GM23338 (cell line): ENCODE results near the gene PXT1. TPM values are rescaled to one million over a fixed set of nuclear protein-coding genes. Genes with fewer than 3 reads are reported as not detected.

Source experiments
- ATAC-seq: fragments of 200-7000 bp; cut with Tn5 transposase; 3 replicates; pipeline ENCODE4 v1.9.1; 2020
- DNase-seq: peaks from one replicate; pipeline ENCODE4 v3.0.0-alpha.2; 2015; ENCODE audit warnings: low spot score
- H2AFZ ChIP-seq: fragments of 200-600 bp; sonication (generic); 2 replicates; pipeline ENCODE4 v1.8.0; 2016; ENCODE audit warnings: antibody characterized with exemption, mild to moderate bottlenecking, moderate library complexity
- H3F3A ChIP-seq: fragments of 200-600 bp; sonication (generic); replicated peaks from 2 replicates; pipeline ENCODE4 v1.8.0; 2017; ENCODE audit warnings: antibody characterized with exemption, mixed run types, low read depth
- H3K27ac ChIP-seq: fragments of 200-600 bp; sonication (generic); 2 replicates; pipeline ENCODE4 v1.6.1; 2016; ENCODE audit warnings: low read depth
- H3K27me3 ChIP-seq: fragments of 200-600 bp; sonication (generic); 2 replicates; pipeline ENCODE4 v1.8.0; 2016; ENCODE audit warnings: mild to moderate bottlenecking, mixed run types, moderate library complexity; ENCODE audit not compliant: insufficient read depth
- H3K36me3 ChIP-seq: fragments of 200-600 bp; sonication (generic); 2 replicates; pipeline ENCODE4 v1.8.0; 2016; ENCODE audit warnings: mild to moderate bottlenecking; ENCODE audit not compliant: insufficient read depth
- H3K4me1 ChIP-seq: fragments of 200-600 bp; sonication (generic); 2 replicates; pipeline ENCODE4 v1.8.0; 2016; ENCODE audit warnings: mild to moderate bottlenecking, moderate library complexity; ENCODE audit not compliant: insufficient read depth
- H3K4me2 ChIP-seq: fragments of 200-600 bp; sonication (generic); 2 replicates; pipeline ENCODE4 v1.7.1; 2017; ENCODE audit warnings: mixed run types
- H3K4me3 ChIP-seq: fragments of 200-600 bp; sonication (generic); 2 replicates; pipeline ENCODE4 v1.6.1; 2016; ENCODE audit warnings: mixed run types
- H3K79me2 ChIP-seq: fragments of 200-600 bp; sonication (generic); replicated peaks from 2 replicates; pipeline ENCODE4 v1.8.0; 2017; ENCODE audit warnings: mild to moderate bottlenecking; ENCODE audit not compliant: insufficient read depth
- H3K9me2 ChIP-seq: fragments of 200-600 bp; sonication (generic); 2 replicates; pipeline ENCODE4 v1.8.0; 2017; ENCODE audit not compliant: insufficient read depth
- H4K20me1 ChIP-seq: fragments of 200-600 bp; sonication (generic); replicated peaks from 2 replicates; pipeline ENCODE4 v1.8.0; 2017; ENCODE audit warnings: mild to moderate bottlenecking; ENCODE audit not compliant: insufficient read depth
- H3K27ac Mint-ChIP-seq: 2 replicates; pipeline ENCODE4 v1.8.0; 2020; ENCODE audit warnings: inconsistent platforms, mild to moderate bottlenecking, moderate library complexity, mixed read lengths
- H3K27me3 Mint-ChIP-seq: 3 replicates; pipeline ENCODE4 v1.8.0; 2022; ENCODE audit warnings: low read depth, mild to moderate bottlenecking, moderate library complexity, mixed read lengths, inconsistent platforms; ENCODE audit not compliant: insufficient read depth, poor library complexity
- H3K36me3 Mint-ChIP-seq: 3 replicates; pipeline ENCODE4 v1.8.0; 2021; ENCODE audit warnings: low read depth, mild to moderate bottlenecking, inconsistent platforms, moderate library complexity, mixed read lengths
- H3K4me1 Mint-ChIP-seq: 3 replicates; pipeline ENCODE4 v1.8.0; 2020; ENCODE audit warnings: mild to moderate bottlenecking, inconsistent platforms, mixed read lengths
- H3K4me3 Mint-ChIP-seq: 3 replicates; pipeline ENCODE4 v1.8.0; 2021; ENCODE audit warnings: moderate library complexity, mild to moderate bottlenecking, inconsistent platforms, mixed read lengths
- H3K9me3 Mint-ChIP-seq: 3 replicates; pipeline ENCODE4 v1.8.0; 2020; ENCODE audit warnings: moderate library complexity, mild to moderate bottlenecking, inconsistent platforms, mixed read lengths
- CREB1 ChIP-seq: fragments of 250-450 bp; sonication (Bioruptor Pico); IDR thresholded peaks from 2 replicates; pipeline ENCODE4 v1.5.0; 2020; ENCODE audit warnings: low read depth, mild to moderate bottlenecking, moderate library complexity
- NANOG ChIP-seq: IDR thresholded peaks from 2 replicates; pipeline ENCODE4 v1.6.1; 2016; ENCODE audit warnings: antibody characterized with exemption, borderline replicate concordance
- polyA plus RNA-seq: library from polyadenylated mRNA; unstranded; fragments of >200 nt; fragmentation: Nextera tagmentation; extraction: Ambion mirVana; gene quantifications from 2 replicates; pipeline ENCODE4 v1.2.1, GENCODE V29; 2016
- total RNA-seq: library from RNA; depleted of rRNA; stranded (reverse); fragments of >200 nt; shearing (Covaris generic); gene quantifications from 2 replicates; pipeline ENCODE4 v1.2.3, GENCODE V29; 2014
- TF ChIP-seq, protein P1 (sequence below): fragments of 250-450 bp; sonication (Bioruptor Pico); IDR thresholded peaks from 2 replicates; pipeline ENCODE4 v1.5.0; 2020; ENCODE audit warnings: mild to moderate bottlenecking, moderate library complexity
- TF ChIP-seq, protein P2 (sequence below), 2 experiments: fragments of 200-600 bp in 1 of 2; sonication (generic) in 1 of 2; conservative IDR thresholded peaks; 2 replicates each; pipeline versions ENCODE4 v1.5.1 to v1.6.1; 2016 to 2017; ENCODE audit warnings: antibody characterized with exemption in 2 of 2, low read depth in 2 of 2, mild to moderate bottlenecking in 2 of 2, moderate library complexity in 1 of 2

PXT1 gene
- total and polyA plus RNA-seq, 2 experiments from 2014 or later: 0.14 TPM; not detected in 1

DNA sequence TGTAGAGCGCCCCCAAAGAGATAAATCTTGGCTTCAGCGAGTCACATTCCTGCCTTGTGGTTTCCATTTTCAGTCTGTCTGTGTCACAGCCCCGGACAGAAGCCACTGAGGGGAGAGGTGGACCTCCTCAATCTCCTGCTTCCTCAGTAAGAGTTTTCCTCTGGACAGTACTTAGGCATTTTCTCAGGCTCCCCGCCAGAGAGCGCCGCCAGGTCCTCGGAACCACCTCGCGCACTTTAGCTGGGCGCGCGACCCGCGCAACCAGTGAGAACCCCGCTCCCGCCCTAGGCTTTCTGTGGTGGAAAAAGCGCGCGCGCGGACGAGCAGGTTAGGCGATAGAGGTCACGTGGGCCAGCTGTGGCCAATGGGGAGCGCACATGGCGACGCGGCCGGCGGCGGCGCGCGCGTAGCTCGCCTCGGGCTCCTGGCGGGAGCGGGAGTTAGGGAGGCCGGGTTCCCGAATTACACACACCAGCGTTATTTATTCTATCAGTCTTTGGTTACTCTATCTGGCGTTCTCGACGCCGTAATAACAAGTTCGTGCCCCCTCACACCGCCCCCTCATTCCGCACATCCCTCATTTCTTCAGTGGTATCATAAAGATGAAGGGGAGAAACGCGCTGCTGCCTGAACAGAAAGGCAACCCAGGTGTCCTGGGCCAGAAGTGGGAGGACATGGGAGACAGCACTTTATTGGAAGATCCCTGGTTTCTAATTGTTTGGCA lies 19.4 kb downstream of the PXT1 start (continued):
- TF ChIP-seq, protein P1, sequence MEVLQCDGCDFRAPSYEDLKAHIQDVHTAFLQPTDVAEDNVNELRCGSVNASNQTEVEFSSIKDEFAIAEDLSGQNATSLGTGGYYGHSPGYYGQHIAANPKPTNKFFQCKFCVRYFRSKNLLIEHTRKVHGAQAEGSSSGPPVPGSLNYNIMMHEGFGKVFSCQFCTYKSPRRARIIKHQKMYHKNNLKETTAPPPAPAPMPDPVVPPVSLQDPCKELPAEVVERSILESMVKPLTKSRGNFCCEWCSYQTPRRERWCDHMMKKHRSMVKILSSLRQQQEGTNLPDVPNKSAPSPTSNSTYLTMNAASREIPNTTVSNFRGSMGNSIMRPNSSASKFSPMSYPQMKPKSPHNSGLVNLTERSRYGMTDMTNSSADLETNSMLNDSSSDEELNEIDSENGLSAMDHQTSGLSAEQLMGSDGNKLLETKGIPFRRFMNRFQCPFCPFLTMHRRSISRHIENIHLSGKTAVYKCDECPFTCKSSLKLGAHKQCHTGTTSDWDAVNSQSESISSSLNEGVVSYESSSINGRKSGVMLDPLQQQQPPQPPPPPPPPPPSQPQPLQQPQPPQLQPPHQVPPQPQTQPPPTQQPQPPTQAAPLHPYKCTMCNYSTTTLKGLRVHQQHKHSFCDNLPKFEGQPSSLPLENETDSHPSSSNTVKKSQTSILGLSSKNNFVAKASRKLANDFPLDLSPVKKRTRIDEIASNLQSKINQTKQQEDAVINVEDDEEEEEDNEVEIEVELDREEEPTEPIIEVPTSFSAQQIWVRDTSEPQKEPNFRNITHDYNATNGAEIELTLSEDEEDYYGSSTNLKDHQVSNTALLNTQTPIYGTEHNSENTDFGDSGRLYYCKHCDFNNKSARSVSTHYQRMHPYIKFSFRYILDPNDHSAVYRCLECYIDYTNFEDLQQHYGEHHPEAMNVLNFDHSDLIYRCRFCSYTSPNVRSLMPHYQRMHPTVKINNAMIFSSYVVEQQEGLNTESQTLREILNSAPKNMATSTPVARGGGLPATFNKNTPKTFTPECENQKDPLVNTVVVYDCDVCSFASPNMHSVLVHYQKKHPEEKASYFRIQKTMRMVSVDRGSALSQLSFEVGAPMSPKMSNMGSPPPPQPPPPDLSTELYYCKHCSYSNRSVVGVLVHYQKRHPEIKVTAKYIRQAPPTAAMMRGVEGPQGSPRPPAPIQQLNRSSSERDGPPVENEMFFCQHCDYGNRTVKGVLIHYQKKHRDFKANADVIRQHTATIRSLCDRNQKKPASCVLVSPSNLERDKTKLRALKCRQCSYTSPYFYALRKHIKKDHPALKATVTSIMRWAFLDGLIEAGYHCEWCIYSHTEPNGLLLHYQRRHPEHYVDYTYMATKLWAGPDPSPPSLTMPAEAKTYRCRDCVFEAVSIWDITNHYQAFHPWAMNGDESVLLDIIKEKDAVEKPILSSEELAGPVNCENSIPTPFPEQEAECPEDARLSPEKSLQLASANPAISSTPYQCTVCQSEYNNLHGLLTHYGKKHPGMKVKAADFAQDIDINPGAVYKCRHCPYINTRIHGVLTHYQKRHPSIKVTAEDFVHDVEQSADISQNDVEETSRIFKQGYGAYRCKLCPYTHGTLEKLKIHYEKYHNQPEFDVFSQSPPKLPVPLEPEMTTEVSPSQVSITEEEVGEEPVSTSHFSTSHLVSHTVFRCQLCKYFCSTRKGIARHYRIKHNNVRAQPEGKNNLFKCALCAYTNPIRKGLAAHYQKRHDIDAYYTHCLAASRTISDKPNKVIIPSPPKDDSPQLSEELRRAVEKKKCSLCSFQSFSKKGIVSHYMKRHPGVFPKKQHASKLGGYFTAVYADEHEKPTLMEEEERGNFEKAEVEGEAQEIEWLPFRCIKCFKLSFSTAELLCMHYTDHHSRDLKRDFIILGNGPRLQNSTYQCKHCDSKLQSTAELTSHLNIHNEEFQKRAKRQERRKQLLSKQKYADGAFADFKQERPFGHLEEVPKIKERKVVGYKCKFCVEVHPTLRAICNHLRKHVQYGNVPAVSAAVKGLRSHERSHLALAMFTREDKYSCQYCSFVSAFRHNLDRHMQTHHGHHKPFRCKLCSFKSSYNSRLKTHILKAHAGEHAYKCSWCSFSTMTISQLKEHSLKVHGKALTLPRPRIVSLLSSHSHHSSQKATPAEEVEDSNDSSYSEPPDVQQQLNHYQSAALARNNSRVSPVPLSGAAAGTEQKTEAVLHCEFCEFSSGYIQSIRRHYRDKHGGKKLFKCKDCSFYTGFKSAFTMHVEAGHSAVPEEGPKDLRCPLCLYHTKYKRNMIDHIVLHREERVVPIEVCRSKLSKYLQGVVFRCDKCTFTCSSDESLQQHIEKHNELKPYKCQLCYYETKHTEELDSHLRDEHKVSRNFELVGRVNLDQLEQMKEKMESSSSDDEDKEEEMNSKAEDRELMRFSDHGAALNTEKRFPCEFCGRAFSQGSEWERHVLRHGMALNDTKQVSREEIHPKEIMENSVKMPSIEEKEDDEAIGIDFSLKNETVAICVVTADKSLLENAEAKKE (CRISPR knock-in tag): 0 out of 2 replicates have a peak, but pooled peaks have one; percentile 25
- TF ChIP-seq, protein P2, sequence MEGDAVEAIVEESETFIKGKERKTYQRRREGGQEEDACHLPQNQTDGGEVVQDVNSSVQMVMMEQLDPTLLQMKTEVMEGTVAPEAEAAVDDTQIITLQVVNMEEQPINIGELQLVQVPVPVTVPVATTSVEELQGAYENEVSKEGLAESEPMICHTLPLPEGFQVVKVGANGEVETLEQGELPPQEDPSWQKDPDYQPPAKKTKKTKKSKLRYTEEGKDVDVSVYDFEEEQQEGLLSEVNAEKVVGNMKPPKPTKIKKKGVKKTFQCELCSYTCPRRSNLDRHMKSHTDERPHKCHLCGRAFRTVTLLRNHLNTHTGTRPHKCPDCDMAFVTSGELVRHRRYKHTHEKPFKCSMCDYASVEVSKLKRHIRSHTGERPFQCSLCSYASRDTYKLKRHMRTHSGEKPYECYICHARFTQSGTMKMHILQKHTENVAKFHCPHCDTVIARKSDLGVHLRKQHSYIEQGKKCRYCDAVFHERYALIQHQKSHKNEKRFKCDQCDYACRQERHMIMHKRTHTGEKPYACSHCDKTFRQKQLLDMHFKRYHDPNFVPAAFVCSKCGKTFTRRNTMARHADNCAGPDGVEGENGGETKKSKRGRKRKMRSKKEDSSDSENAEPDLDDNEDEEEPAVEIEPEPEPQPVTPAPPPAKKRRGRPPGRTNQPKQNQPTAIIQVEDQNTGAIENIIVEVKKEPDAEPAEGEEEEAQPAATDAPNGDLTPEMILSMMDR (conservative IDR thresholded peaks at IDR 0.05; ENCODE audit: low read depth in 2 of 2): peak; percentile 43 to 74

- Mint-ChIP-seq H3K4me3 (peak overlapping the region; percentile 89), H3K36me3 (no peaks in the 10 kb centered on the region), H3K27me3 (peaks cover 7% of the 10 kb centered on the region), H3K27ac (peak overlapping the region; percentile 51; the same call in 1 of the 2 replicates), H3K9me3 (no peaks in the 10 kb centered on the region), H3K4me1 (peaks cover 14% of the 10 kb centered on the region)
- Histone ChIP-seq H3K36me3 (no peaks in the 10 kb centered on the region), H3K27me3 (no peaks in the 10 kb centered on the region), H4K20me1 (no peaks in the 10 kb centered on the region), H2AFZ (peak overlapping the region; percentile 96), H3K27ac (peak overlapping the region; percentile 11; the same call in 1 of the 2 replicates), H3K4me3 (peak overlapping the region; percentile 62), H3K9me2 (no peaks in the 10 kb centered on the region), H3K79me2 (no peaks in the 10 kb centered on the region), H3K4me2 (peak overlapping the region; percentile 79), H3K4me1 (peaks cover 8% of the 10 kb centered on the region; the same call in 1 of the 2 replicates), H3F3A (no peaks in the 10 kb centered on the region; the same call in 1 of the 2 replicates)
- no peak for DNase-seq
- ATAC-seq: no peak
- TF ChIP-seq CREB1 (CRISPR knock-in tag) (no peak), NANOG (no peak)
- TF ChIP-seq, protein P1 (CRISPR knock-in tag): no peak
Observed at GRCh38 chr6:36422714-36423100, 19.9 kb downstream of the PXT1 start.
